OCI-LY3 (cell line): Measurements from ENCODE around the gene FXYD4.

Experiments used
- H2AFZ ChIP-seq: fragments of 200-600, 300-600 bp; shearing (Covaris generic); 2 replicates; pipeline ENCODE4 v1.6.0; 2014; ENCODE audit warnings: antibody characterized with exemption, low read depth, low read length
- H3K27ac ChIP-seq: fragments of 200-600, 300-600 bp; sonication (generic); 2 replicates; pipeline ENCODE4 v1.5.1; 2014; ENCODE audit warnings: mild to moderate bottlenecking, low read length, moderate library complexity, mixed read lengths
- H3K27me3 ChIP-seq: fragments of 200-600, 300-600 bp; sonication (generic); 2 replicates; pipeline ENCODE4 v1.6.1; 2014; ENCODE audit warnings: low read depth, low read length, mixed read lengths
- H3K36me3 ChIP-seq: fragments of 200-600, 300-600 bp; sonication (generic); replicated peaks from 2 replicates; pipeline ENCODE3; 2014; ENCODE audit warnings: low read depth, low read length, mixed read lengths
- H3K4me1 ChIP-seq: fragments of 300-600, 200-600 bp; sonication (generic); 2 replicates; pipeline ENCODE4 v1.6.1; 2014; ENCODE audit warnings: low read length, mixed read lengths
- H3K4me2 ChIP-seq: fragments of 200-600, 300-600 bp; sonication (generic); 2 replicates; pipeline ENCODE4 v1.6.1; 2014; ENCODE audit warnings: low read length, mixed read lengths
- H3K4me3 ChIP-seq: fragments of 300-600, 200-600 bp; sonication (generic); 2 replicates; pipeline ENCODE4 v1.5.1; 2014; ENCODE audit warnings: antibody characterized with exemption, mild to moderate bottlenecking, low read length, moderate library complexity
- H3K79me2 ChIP-seq: fragments of 300-600, 200-600 bp; shearing (Covaris generic); 2 replicates; pipeline ENCODE4 v1.6.1; 2014; ENCODE audit warnings: mild to moderate bottlenecking, low read length, mixed read lengths
- H3K9ac ChIP-seq: fragments of 300-600, 200-600 bp; shearing (Covaris generic); 2 replicates; pipeline ENCODE4 v1.6.0; 2014; ENCODE audit warnings: mild to moderate bottlenecking, low read length, moderate library complexity
- H3K9me3 ChIP-seq: fragments of 200-600, 300-600 bp; shearing (Covaris generic); 2 replicates; pipeline ENCODE4 v1.6.1; 2014; ENCODE audit warnings: low read length, mixed read lengths; ENCODE audit not compliant: insufficient read depth
- H4K20me1 ChIP-seq: fragments of 200-600, 300-600 bp; sonication (generic); 2 replicates; pipeline ENCODE4 v1.6.1; 2016; ENCODE audit warnings: low read length, mixed read lengths; ENCODE audit not compliant: insufficient read depth
- EZH2phosphoT487 ChIP-seq: fragments of 200-600 bp; shearing (Covaris generic); IDR thresholded peaks from 2 replicates; pipeline ENCODE4 v1.6.1; 2018; ENCODE audit warnings: antibody characterized with exemption, mixed run types, low read depth
- TF ChIP-seq, protein P1 (sequence below): fragments of 200-600, 300-600 bp; sonication (generic); IDR thresholded peaks from 2 replicates; pipeline ENCODE4 v1.5.1; 2014; ENCODE audit warnings: antibody characterized with exemption, low read length, low read depth

FXYD4 gene

DNA sequence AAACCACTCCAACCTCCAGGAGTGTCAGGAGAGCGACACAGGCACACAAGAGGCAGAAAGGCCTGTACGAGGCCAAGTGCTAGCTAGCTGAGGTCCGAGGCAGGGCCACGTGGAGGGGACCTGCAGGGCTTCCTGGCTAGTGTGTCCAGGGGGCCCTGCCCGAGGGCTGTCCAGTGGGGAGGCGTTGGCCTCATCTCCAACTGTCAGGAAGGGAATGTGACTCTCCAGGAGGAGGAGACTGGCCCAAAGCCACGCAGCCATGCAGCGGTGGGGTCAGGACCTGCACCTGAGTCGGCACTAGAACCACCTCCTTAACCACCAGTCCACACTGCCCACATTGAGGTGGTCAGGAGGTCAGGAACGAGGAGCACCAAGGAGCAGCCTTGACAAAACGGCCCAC, 32.3 kb upstream of the FXYD4 start:
- H3K79me2 ChIP-seq: no peaks in the 10 kb centered on the region
- H3K36me3 ChIP-seq: no peaks in the 10 kb centered on the region
- no peak overlapping the region for H3K27ac ChIP-seq
- no peak overlapping the region for H3K4me3 ChIP-seq
- H3K9me3 ChIP-seq: no peaks in the 10 kb centered on the region
- no peaks in the 10 kb centered on the region for H3K27me3 ChIP-seq
- no peak overlapping the region for H3K9ac ChIP-seq
- H2AFZ ChIP-seq: no peak overlapping the region
- H3K4me1 ChIP-seq: no peaks in the 10 kb centered on the region
- no peak overlapping the region for H3K4me2 ChIP-seq
- H4K20me1 ChIP-seq: no peaks in the 10 kb centered on the region
- TF ChIP-seq EZH2phosphoT487: no peak
- TF ChIP-seq, protein P1, sequence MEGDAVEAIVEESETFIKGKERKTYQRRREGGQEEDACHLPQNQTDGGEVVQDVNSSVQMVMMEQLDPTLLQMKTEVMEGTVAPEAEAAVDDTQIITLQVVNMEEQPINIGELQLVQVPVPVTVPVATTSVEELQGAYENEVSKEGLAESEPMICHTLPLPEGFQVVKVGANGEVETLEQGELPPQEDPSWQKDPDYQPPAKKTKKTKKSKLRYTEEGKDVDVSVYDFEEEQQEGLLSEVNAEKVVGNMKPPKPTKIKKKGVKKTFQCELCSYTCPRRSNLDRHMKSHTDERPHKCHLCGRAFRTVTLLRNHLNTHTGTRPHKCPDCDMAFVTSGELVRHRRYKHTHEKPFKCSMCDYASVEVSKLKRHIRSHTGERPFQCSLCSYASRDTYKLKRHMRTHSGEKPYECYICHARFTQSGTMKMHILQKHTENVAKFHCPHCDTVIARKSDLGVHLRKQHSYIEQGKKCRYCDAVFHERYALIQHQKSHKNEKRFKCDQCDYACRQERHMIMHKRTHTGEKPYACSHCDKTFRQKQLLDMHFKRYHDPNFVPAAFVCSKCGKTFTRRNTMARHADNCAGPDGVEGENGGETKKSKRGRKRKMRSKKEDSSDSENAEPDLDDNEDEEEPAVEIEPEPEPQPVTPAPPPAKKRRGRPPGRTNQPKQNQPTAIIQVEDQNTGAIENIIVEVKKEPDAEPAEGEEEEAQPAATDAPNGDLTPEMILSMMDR: no peak

DNA sequence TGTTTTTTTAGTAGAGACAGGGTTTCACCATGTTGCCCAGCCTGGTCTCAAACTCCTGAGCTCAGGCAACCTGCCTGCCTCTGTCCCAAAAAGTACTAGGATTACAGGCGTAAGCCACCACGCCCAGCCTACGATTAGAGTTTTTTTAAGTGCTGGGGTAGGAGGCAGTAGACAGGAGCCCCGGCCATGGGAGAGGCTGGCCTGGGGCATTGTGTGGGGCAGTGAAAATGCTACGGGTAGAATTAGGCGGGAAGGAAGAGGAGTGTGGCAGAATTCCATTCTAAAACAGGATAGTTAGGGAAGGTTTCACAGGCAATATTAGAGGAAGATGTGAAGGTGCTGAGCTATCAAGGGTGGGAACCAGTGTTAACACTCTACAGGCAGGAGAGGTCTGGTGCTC, 31.3 kb upstream of the FXYD4 start:
- H3K9ac ChIP-seq: no peak overlapping the region
- no peaks in the 10 kb centered on the region for H3K9me3 ChIP-seq
- H3K4me1 ChIP-seq: no peaks in the 10 kb centered on the region
- H3K36me3 ChIP-seq: no peaks in the 10 kb centered on the region
- no peaks in the 10 kb centered on the region for H3K79me2 ChIP-seq
- no peak overlapping the region for H3K27ac ChIP-seq
- no peak overlapping the region for H3K4me2 ChIP-seq
- TF ChIP-seq, protein P1: no peak
- TF ChIP-seq EZH2phosphoT487: no peak
- no peak overlapping the region for H2AFZ ChIP-seq
- H4K20me1 ChIP-seq: no peaks in the 10 kb centered on the region
- H3K4me3 ChIP-seq: no peak overlapping the region
- H3K27me3 ChIP-seq: no peaks in the 10 kb centered on the region

DNA sequence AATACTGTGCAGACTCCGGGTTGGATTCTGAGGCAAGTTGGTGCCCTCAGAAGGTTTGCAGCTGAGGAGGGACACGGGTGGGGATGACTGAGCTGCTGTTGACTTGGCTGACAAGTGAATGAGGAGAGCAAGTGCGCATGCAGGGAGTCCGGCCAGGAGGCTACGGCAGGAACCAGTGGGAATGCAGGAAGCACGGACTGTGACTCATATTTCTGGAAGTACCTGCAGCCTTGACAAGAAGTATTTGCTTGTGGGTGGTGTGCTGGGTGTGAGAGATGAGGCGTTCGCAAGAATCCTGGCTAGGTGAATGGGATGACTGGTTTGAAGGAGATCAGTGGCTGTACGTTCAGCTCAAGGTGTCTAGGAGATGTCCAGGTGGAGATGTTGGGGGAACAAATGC, 30.8 kb upstream of the FXYD4 start:
- H3K27me3 ChIP-seq: no peaks in the 10 kb centered on the region
- H3K9ac ChIP-seq: no peak overlapping the region
- no peak for TF ChIP-seq EZH2phosphoT487
- TF ChIP-seq, protein P1: no peak
- H3K36me3 ChIP-seq: no peaks in the 10 kb centered on the region
- H3K27ac ChIP-seq: no peak overlapping the region
- no peak overlapping the region for H3K4me2 ChIP-seq
- H4K20me1 ChIP-seq: no peaks in the 10 kb centered on the region
- no peaks in the 10 kb centered on the region for H3K9me3 ChIP-seq
- H3K79me2 ChIP-seq: no peaks in the 10 kb centered on the region
- no peak overlapping the region for H2AFZ ChIP-seq
- no peak overlapping the region for H3K4me3 ChIP-seq
- no peaks in the 10 kb centered on the region for H3K4me1 ChIP-seq

DNA sequence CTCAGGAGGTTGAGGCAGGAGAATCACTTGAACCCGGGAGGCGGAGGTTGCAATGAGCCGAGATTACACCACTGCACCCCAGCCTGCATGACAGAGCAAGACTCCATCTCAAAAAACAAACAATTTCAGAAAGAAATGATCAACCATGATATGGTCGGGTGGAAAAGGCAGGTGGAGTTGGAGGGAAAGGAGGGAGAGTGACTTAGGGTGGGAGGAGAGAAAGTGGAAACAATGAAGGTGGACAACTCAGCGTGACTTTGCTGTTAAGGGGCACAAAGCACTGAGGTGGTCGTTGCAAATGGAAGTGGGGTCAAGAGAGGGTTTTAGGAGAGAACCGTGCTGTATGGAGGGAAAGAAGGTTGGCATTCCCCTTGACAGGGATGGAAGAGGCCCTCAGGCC, 30.0 kb upstream of the FXYD4 start:
- H3K27ac ChIP-seq: no peak overlapping the region
- no peaks in the 10 kb centered on the region for H3K79me2 ChIP-seq
- H2AFZ ChIP-seq: no peak overlapping the region
- no peaks in the 10 kb centered on the region for H4K20me1 ChIP-seq
- no peaks in the 10 kb centered on the region for H3K36me3 ChIP-seq
- H3K4me1 ChIP-seq: no peaks in the 10 kb centered on the region
- H3K4me3 ChIP-seq: no peak overlapping the region
- no peaks in the 10 kb centered on the region for H3K27me3 ChIP-seq
- H3K4me2 ChIP-seq: no peak overlapping the region
- H3K9ac ChIP-seq: no peak overlapping the region
- no peaks in the 10 kb centered on the region for H3K9me3 ChIP-seq
- no peak for TF ChIP-seq EZH2phosphoT487
- TF ChIP-seq, protein P1: no peak
